ENCODE measurements around the gene CCND2.
A peak's percentile ranks its signal among the peaks of the same experiment; 100 is the strongest.
"Not testable (repeated sequence)": the region's sequence is repeated elsewhere in the genome, so short reads cannot be mapped to it uniquely, and the experiment has no call there.

CCND2 gene

DNA sequence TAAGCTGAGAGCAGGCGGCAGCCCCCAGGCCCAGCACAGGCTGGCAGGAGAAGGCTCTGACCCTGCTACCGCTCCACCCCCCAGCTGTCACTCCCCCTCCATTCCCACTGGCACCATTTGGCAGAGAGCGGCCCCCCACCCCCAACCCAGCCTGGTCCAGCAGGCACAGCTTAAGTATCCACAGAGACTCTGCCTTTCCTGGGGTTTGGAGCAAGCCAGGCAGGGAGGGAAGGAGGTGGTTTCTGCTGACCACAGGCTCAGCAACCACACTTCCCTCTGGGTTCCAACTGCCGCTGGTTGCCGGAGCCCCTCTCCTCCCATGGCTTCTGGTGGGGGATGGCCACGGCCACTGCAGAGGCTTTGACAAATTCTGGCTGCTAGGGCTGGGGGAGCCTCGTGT is 30.5 kb upstream of the CCND2 start:
- H3K9ac ChIP-seq (ENCODE audit: low read length) = no peak overlapping the region
- H3K79me2 ChIP-seq (ENCODE audit: low read length) = no peaks in the 10 kb centered on the region
- 0 out of 2 replicates have a peak overlapping the region, but pooled peaks have one; percentile 6 for H3K4me2 ChIP-seq (ENCODE audit: low read length)
- peaks cover 5% of the 10 kb centered on the region for H3K36me3 ChIP-seq (replicated peaks; ENCODE audit: low read depth, low read length)
- no peak for TF ChIP-seq EZH2phosphoT487 (IDR thresholded peaks at IDR 0.05; ENCODE audit: low read depth)
- TF ChIP-seq, protein P1, sequence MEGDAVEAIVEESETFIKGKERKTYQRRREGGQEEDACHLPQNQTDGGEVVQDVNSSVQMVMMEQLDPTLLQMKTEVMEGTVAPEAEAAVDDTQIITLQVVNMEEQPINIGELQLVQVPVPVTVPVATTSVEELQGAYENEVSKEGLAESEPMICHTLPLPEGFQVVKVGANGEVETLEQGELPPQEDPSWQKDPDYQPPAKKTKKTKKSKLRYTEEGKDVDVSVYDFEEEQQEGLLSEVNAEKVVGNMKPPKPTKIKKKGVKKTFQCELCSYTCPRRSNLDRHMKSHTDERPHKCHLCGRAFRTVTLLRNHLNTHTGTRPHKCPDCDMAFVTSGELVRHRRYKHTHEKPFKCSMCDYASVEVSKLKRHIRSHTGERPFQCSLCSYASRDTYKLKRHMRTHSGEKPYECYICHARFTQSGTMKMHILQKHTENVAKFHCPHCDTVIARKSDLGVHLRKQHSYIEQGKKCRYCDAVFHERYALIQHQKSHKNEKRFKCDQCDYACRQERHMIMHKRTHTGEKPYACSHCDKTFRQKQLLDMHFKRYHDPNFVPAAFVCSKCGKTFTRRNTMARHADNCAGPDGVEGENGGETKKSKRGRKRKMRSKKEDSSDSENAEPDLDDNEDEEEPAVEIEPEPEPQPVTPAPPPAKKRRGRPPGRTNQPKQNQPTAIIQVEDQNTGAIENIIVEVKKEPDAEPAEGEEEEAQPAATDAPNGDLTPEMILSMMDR (IDR thresholded peaks at IDR 0.05; ENCODE audit: low read depth, low read length) = no peak
- no peak overlapping the region for H3K27ac ChIP-seq (ENCODE audit: low read length)
- no peaks in the 10 kb centered on the region for H4K20me1 ChIP-seq (ENCODE audit: insufficient read depth, low read length)
- H2AFZ ChIP-seq (ENCODE audit: low read depth, low read length) = no peak overlapping the region
- H3K9me3 ChIP-seq (ENCODE audit: insufficient read depth, low read length) = peaks cover 9% of the 10 kb centered on the region; the same call in 1 of the 2 replicates
- H3K4me3 ChIP-seq (ENCODE audit: low read length) = no peak overlapping the region
- H3K4me1 ChIP-seq (ENCODE audit: low read length) = peaks cover 68% of the 10 kb centered on the region
- no peaks in the 10 kb centered on the region for H3K27me3 ChIP-seq (ENCODE audit: low read depth, low read length)

DNA sequence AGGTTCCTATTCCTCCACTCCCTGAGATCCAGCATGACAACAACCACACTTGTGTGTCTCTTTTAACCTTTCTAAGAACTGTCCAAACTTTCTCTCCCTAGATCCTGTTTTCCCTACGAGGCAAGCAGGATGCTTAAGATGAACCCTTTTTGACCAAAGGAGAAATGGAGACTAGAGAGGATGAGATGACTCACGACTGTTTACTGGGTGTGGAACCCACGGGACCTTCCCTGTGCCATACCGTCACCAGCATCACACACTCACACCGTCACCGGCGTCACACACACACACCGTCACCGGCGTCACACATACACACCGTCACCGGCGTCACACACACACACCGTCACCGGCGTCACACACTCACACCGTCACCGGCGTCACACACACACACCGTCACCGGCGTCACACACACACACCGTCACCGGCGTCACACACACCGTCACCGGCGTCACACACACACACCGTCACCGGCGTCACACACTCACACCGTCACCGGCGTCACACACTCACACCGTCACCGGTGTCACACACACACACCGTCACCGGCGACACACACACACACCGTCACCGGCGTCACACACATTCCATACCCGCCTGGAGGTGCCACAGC is 30.0 kb upstream of the CCND2 start:
- not testable (repeated sequence) for H3K9me3 ChIP-seq (ENCODE audit: insufficient read depth, low read length); H3K79me2 ChIP-seq (ENCODE audit: low read length); H3K4me3 ChIP-seq (ENCODE audit: low read length); H3K4me2 ChIP-seq (ENCODE audit: low read length); H3K27ac ChIP-seq (ENCODE audit: low read length); H3K36me3 ChIP-seq (replicated peaks; ENCODE audit: low read depth, low read length); H4K20me1 ChIP-seq (ENCODE audit: insufficient read depth, low read length); H2AFZ ChIP-seq (ENCODE audit: low read depth, low read length); H3K9ac ChIP-seq (ENCODE audit: low read length); H3K27me3 ChIP-seq (ENCODE audit: low read depth, low read length)
- peaks cover 71% of the 10 kb centered on the region for H3K4me1 ChIP-seq (ENCODE audit: low read length)

DNA sequence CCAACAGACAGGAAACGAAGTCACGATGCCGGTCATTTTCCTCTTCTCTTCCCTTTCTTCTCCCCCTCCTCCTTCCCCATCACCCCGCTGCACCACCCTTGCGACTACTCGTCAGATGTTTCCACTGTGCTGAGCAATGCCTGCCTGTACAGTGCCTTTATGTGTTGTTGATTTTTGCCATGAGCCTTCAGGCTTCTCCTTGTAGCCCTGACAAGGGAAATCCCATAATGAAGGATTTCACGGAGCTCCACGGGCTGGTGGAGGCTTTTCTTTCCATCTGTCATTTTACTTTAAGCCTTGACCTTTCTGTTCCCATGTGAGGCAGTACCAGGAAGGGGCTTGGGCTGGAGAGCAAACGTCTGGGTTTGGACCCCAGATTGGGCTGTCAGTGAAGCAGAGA is 28.7 kb upstream of the CCND2 start:
- Histone ChIP-seq H3K79me2 (ENCODE audit: low read length) (no peaks in the 10 kb centered on the region), H3K27ac (ENCODE audit: low read length) (peak overlapping the region; percentile 98), H3K4me1 (ENCODE audit: low read length) (peaks cover 71% of the 10 kb centered on the region), H3K4me2 (ENCODE audit: low read length) (peak overlapping the region; percentile 68), H3K9me3 (ENCODE audit: insufficient read depth, low read length) (no peaks in the 10 kb centered on the region), H4K20me1 (ENCODE audit: insufficient read depth, low read length) (no peaks in the 10 kb centered on the region), H3K4me3 (ENCODE audit: low read length) (peak overlapping the region; percentile 41; the same call in 1 of the 2 replicates), H3K27me3 (ENCODE audit: low read depth, low read length) (no peaks in the 10 kb centered on the region), H2AFZ (ENCODE audit: low read depth, low read length) (peak overlapping the region; percentile 43; the same call in 1 of the 2 replicates), H3K9ac (ENCODE audit: low read length) (peak overlapping the region; percentile 78), H3K36me3 (replicated peaks; ENCODE audit: low read depth, low read length) (no peaks in the 10 kb centered on the region)
- TF ChIP-seq, protein P1 (IDR thresholded peaks at IDR 0.05; ENCODE audit: low read depth, low read length) = no peak
- no peak for TF ChIP-seq EZH2phosphoT487 (IDR thresholded peaks at IDR 0.05; ENCODE audit: low read depth)

DNA sequence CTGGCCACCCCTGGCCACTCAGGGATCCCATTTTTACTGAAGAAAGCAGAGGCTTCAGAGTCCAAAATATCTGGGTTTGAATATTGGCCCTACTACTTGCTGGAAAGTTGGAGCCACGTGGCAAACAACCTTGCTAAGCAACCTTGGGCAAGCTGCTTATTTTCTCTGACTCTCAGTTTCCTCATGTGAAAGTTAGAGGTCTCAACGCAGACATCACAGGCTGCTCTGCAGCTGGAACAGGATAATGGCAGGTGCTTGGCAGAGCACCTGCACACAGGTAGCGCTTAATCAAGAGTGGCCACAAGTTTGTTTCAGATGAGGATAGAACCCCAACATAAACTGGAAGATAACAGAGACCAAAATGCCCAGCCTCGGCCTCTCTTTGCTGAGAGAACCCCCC is 28.1 kb upstream of the CCND2 start:
- H3K36me3 ChIP-seq (replicated peaks; ENCODE audit: low read depth, low read length) = no peaks in the 10 kb centered on the region
- no peaks in the 10 kb centered on the region for H3K9me3 ChIP-seq (ENCODE audit: insufficient read depth, low read length)
- peaks cover 74% of the 10 kb centered on the region for H3K4me1 ChIP-seq (ENCODE audit: low read length)
- H3K9ac ChIP-seq (ENCODE audit: low read length) = peak overlapping the region; percentile 78
- no peaks in the 10 kb centered on the region for H4K20me1 ChIP-seq (ENCODE audit: insufficient read depth, low read length)
- TF ChIP-seq, protein P1 (IDR thresholded peaks at IDR 0.05; ENCODE audit: low read depth, low read length) = no peak
- no peak for TF ChIP-seq EZH2phosphoT487 (IDR thresholded peaks at IDR 0.05; ENCODE audit: low read depth)
- peak overlapping the region; percentile 68 for H3K4me2 ChIP-seq (ENCODE audit: low read length)
- peak overlapping the region; percentile 98 for H3K27ac ChIP-seq (ENCODE audit: low read length)
- H2AFZ ChIP-seq (ENCODE audit: low read depth, low read length) = peak overlapping the region; percentile 43
- no peaks in the 10 kb centered on the region for H3K79me2 ChIP-seq (ENCODE audit: low read length)
- no peaks in the 10 kb centered on the region for H3K27me3 ChIP-seq (ENCODE audit: low read depth, low read length)
- H3K4me3 ChIP-seq (ENCODE audit: low read length) = peak overlapping the region; percentile 41

All from OCI-LY3 (cell line).